GM19468 (cell line): ENCODE results near the gene ZNF814.
"Not testable (repeated sequence)": the region's sequence is repeated elsewhere in the genome, so short reads cannot be mapped to it uniquely, and the experiment has no call there.

Experiments used
- ATAC-seq: cut with Tn5 transposase; IDR thresholded peaks from one replicate; pipeline ENCODE4 v1.9.1; 2021; ENCODE audit warnings: mild to moderate bottlenecking, moderate library complexity, moderate number of reproducible peaks; ENCODE audit not compliant: unreplicated experiment; ENCODE audit errors: extremely low read depth

Gene ZNF814

DNA sequence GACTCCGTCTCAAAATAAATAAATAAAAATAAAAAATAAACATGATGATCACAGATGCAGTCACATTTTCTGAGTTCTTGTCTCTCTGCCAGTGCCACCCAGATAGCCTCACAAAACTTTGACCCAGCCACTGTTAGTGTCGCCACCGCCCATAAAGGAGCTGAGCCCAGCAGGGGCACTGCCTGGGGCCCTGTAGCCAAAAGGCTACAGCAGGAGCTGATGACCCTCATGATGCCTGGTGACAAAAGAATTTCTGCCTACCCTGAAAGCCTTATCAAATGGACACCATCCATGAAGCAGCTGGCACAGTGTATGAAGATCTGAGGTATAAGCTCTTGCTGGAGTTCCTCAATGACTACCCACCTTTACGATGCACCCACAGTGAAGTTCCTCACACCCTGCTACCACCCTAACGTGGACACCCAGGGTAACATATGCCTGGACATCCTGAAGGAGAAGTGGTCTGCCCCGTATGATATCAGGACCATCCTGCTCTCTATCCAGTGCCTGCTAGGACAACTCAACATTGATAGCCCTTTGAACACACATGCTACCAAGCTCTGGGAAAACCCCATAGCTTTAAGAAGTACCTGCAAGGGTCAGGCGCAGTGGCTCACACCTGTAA is 20.9 kb downstream of the ZNF814 start:
- ATAC-seq, result no peak

DNA sequence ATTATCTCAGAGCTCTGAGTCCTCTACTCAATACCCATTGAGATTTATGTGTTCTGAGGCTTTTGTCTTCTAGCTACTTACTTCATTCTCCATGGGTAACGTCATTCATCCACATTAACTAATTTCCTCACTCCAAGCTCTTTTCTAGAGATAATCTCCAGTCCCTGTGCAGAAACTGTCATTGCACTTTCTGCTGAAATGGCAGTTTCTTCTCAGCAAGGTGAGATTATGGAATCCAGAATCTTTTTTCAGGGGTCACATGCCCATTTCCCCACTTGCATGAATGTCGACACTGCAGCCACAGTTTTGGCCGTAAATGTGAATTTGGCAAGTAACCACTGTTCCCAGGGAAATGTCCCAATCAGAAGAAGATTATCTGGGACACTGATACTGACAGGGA is 26.5 kb downstream of the ZNF814 start:
- not testable (repeated sequence) for ATAC-seq

- ATAC-seq, result not testable (repeated sequence)
Measured at GRCh38 chr19:57854117-57854516, 34.7 kb downstream of the ZNF814 start.

- ATAC-seq, result not testable (repeated sequence)
Measured at GRCh38 chr19:57851812-57852603, 36.8 kb downstream of the ZNF814 start.

GRCh38 chr19:57850553-57851017 is 38.3 kb downstream of the ZNF814 start:
- ATAC-seq, result no peak

DNA sequence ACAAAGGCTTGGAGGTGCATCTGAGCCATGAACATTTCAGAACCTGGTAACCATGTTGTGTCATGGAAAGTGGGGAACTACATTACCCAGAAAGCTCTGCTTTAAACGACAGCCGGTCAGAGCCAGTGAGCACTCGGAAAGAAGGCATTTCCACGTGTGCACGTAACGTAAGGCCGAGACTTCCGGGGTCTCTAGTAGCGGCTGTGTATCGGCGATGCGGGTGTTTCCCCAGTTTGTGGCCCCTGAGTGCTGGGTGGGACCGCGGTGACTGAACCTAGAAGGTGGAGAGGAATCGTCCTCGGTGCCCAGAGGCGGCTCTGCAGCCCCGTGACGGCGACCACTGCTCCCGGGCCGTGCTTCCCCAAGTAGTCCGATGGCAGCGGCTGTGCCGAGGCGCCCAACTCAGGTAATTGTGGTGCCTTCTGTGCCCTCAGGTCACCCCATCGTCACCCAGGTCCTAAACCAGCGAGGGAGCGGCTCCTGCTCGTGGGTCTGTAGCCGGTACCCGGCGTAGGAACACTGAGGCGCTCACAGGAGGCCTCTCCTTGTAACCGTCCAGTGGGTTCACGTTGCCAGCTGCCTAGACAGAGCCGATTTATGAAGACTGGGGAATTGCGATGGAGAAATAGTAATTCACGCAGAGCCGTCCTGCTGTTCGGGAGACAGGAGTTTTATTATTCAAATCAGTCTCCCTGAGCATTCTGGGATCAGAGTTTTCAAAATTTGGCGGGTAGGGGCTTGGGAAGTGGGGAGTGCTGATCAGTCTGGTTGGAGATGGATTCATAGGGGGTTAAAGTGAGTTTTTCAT is 39.0 kb downstream of the ZNF814 start, which contains the start of gene ZNF587:
Gene ZNF587 (plus strand): TSS at position 194 of the 808 bp plus-strand sequence. CDS start 180 bp downstream, at position 374.
- ATAC-seq, result peak; percentile 91

GRCh38 chr19:57849162-57849665 is 39.6 kb downstream of the ZNF814 start:
- not testable (repeated sequence) for ATAC-seq

GRCh38 chr19:57847164-57847563 is 41.7 kb downstream of the ZNF814 start:
- ATAC-seq, result not testable (repeated sequence)

- ATAC-seq, result no peak
Measured at GRCh38 chr19:57841122-57841763, 47.6 kb downstream of the ZNF814 start.

- ATAC-seq, result not testable (repeated sequence)
Measured at GRCh38 chr19:57838622-57839191, 50.1 kb downstream of the ZNF814 start.

- ATAC-seq, result not testable (repeated sequence)
Measured at GRCh38 chr19:57836991-57837390, 51.8 kb downstream of the ZNF814 start.

DNA sequence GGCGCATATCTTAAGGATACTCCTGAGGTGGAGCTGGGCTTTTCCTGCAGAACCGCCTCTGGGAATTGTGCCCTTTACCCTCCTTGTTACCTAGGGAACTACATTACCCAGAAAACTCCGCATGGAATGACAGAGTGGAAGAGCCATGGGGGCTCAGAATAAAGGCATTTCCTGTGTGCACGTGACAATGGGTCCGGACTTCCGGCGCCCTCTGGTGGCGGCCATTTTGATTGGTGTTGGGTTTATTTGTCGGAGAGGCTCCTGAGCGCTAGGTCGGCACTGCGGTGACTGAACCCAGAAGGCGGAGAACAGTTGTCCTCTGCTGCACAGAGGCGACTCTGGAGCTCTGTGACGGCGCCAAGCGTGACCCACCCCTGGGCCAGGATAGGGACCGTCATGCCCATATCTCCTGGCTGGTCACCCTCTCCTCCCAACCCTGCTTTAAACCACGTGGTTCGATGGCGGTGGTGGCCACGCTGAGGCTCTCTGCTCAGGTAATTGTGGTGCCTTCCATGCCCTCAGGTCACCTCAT is 58.7 kb downstream of the ZNF814 start, which contains the start of gene ZNF587B:
Gene ZNF587B (plus strand): TSS at position 229 of the 532 bp plus-strand sequence. CDS start 230 bp downstream, at position 459.
- no peak for ATAC-seq

DNA sequence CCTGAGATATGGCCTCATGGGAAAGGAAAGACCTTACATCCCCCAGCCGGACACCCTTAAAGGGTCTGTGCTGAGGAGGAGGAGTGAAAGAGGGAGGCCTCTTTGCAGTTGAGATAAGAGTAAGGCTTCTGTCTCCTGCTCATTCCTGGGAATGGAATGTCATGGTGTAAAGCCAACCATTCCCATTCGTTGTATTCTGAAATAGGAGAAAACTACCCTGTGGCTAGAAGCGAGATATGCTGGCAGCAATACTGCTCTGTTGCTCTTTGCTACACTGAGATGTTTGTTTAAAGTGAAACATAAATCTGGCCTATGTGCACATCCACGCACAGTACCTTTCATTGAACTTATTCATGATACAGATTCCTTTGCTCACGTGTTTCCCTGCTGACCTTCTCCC is 59.5 kb downstream of the ZNF814 start:
- ATAC-seq, result no peak

DNA sequence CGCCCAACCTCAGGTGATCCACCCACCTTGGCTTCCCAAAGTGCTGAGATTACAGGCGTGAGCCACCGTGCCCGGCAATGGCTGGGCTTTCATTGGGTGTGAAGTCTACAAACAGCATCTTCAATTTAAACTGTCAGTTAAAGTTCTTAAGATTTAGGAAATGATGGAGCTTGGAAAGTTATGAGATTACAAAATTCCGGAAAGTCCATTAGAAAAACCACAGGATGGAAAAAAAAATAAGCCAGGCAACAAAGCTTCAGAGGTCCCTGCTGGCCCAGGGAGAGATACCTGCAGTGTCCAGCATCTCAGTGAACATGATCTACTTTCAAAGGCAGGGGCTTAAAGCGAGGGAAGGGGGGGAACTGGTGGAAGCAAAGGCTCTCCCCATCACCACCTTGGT is 63.3 kb downstream of the ZNF814 start:
- no peak for ATAC-seq

DNA sequence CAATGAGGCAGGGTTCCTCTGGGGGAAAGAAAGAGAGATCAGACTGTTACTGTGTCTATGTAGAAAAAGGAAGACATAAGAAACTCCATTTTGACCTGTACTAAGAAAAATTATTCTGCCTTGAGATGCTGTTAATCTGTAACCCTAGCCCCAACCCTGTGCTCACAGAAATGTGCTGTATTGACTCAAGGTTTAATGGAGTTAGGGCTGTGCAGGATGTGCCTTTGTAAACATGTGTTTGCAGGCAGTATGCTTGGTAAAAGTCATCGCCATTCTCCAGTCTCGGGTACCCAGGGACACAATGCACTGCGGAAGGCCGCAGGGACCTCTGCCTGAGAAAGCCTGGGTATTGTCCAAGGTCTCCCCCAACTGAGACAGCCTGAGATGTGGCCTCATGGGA is 65.2 kb downstream of the ZNF814 start:
- ATAC-seq, result not testable (repeated sequence)

DNA sequence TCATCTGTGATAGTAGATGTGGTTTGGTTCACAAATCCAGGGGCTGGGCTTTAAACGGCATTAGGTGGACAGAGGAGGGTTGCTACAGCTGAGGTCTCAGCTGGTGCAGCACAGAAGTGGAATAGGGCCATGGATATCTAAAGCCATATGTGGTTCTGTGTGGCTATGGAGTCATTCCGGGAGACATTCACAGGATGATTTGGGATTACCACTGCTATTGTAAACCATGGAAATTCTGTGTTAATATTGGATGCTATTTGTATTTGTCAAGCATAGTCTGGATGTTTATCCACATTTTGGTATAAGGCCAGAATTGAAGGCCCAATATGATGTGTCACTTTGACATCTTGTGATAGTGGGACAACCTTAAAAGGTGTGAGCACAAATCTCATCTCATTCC is 65.7 kb downstream of the ZNF814 start:
- not testable (repeated sequence) for ATAC-seq

GRCh38 chr19:57821501-57821900 is 67.3 kb downstream of the ZNF814 start:
- not testable (repeated sequence) for ATAC-seq

- ATAC-seq, result not testable (repeated sequence)
Measured at GRCh38 chr19:57821095-57821494, 67.7 kb downstream of the ZNF814 start.

DNA sequence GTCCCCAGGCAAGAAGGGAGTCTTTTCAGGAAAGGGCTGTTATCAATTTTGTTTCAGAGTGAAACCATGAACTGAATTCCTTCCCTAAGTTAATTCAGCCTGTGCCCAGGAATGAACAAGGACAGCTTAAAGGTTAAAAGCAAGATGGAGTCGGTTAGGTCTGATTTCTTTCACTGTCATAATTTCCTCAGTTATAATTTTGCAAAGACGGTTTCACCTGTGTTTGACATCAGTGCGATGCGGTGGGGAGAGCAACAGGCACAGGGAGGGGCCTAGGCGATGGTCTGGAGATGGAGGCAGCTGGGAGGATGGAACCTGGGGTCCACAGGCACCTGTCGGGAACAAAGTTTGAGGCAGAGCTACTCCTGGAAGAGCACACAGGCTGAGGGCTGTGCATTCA is 68.2 kb downstream of the ZNF814 start:
- no peak for ATAC-seq
